Panc1 (cell line): ENCODE measurements around the gene LRSAM1. TPM values are rescaled to one million over a fixed set of nuclear protein-coding genes. Genes with fewer than 3 reads are reported as not detected.

ENCODE experiments used
- ATAC-seq: fragments of 200-7000 bp; cut with Tn5 transposase; 2 replicates; pipeline ENCODE4 v1.9.1; 2020; ENCODE audit warnings: mild to moderate bottlenecking, moderate library complexity
- BruUV-seq: library from RNA; stranded (reverse); fragments of 400-500 nt; replicated peaks from 2 replicates; lab custom pipeline; 2021; lab: Mats Ljungman, UMichigan
- CTCF ChIA-PET: fragments of 300-600 bp; sonication (Branson Sonifier 250); formaldehyde crosslinking; loops from one replicate; lab custom pipeline; 2022; ENCODE audit warnings: antibody characterized with exemption; lab: Charles Lee
- POLR2A ChIA-PET: fragments of 300-600 bp; sonication (Branson Sonifier 250); formaldehyde crosslinking; loops from one replicate; lab custom pipeline; 2022; ENCODE audit warnings: antibody characterized with exemption; lab: Charles Lee
- DNase-seq: peaks from one replicate; pipeline ENCODE4 v3.0.0-alpha.2; 2010; ENCODE audit warnings: low read depth, low spot score
- H3K27ac ChIP-seq: 2 replicates; pipeline ENCODE4 v1.5.1; 2011; ENCODE audit warnings: mild to moderate bottlenecking, low read length, inconsistent platforms
- H3K27me3 ChIP-seq: fragments of 200-500 bp; sonication (Bioruptor generic); 2 replicates; pipeline ENCODE4 v1.6.0; 2014; ENCODE audit warnings: low read length, inconsistent platforms; ENCODE audit not compliant: control insufficient read depth, insufficient read depth
- H3K36me3 ChIP-seq: fragments of 200-500 bp; sonication (Bioruptor generic); 2 replicates; pipeline ENCODE4 v1.5.1; 2014; ENCODE audit warnings: inconsistent platforms, mild to moderate bottlenecking, low read length, moderate library complexity; ENCODE audit not compliant: control insufficient read depth, insufficient read depth
- H3K4me1 ChIP-seq: 2 replicates; pipeline ENCODE4 v1.5.1; 2011; ENCODE audit warnings: inconsistent platforms, mild to moderate bottlenecking, low read length, moderate library complexity; ENCODE audit not compliant: control insufficient read depth, insufficient read depth
- H3K4me3 ChIP-seq, 2 experiments: 2 replicates each; pipeline ENCODE4 v1.5.1; 2011 to 2012; ENCODE audit warnings: low read depth in 2 of 2, low read length in 2 of 2, mild to moderate bottlenecking in 2 of 2, inconsistent platforms in 1 of 2, moderate library complexity in 1 of 2
- H3K9me3 ChIP-seq: fragments of 200-500 bp; sonication (Bioruptor generic); 2 replicates; pipeline ENCODE4 v1.5.1; 2014; ENCODE audit warnings: low read depth, mild to moderate bottlenecking, inconsistent platforms, low read length, moderate library complexity; ENCODE audit not compliant: control insufficient read depth, insufficient read depth
- CTCF ChIP-seq: fragments of 450-650 bp; IDR thresholded peaks from 2 replicates; pipeline ENCODE4 v1.5.1; 2017; ENCODE audit warnings: mild to moderate bottlenecking
- POLR2AphosphoS5 ChIP-seq: IDR thresholded peaks from 2 replicates; pipeline ENCODE4 v1.6.1; 2012; ENCODE audit warnings: mild to moderate bottlenecking, low read depth, low read length, moderate library complexity
- REST ChIP-seq, 2 experiments: IDR thresholded peaks; 2 replicates each; pipeline ENCODE4 v1.6.1; 2011 to 2012; ENCODE audit warnings: low read depth in 2 of 2, control low read depth in 1 of 2, low read length in 1 of 2, mild to moderate bottlenecking in 1 of 2, moderate library complexity in 1 of 2; ENCODE audit not compliant: insufficient read depth in 1 of 2
- SIN3A ChIP-seq: IDR thresholded peaks from 2 replicates; pipeline ENCODE4 v1.6.1; 2012; ENCODE audit warnings: low read depth, mild to moderate bottlenecking, low read length, moderate library complexity, borderline replicate concordance; ENCODE audit not compliant: insufficient read depth
- TCF7L2 ChIP-seq: IDR thresholded peaks from 2 replicates; pipeline ENCODE4 v1.6.1; 2011; ENCODE audit warnings: mild to moderate bottlenecking, low read depth, low read length, inconsistent platforms
- in situ Hi-C: cut with HindIII; loops from 2 replicates; pipeline ENCODE4 v1.10.0; 2016; ENCODE audit warnings: low sequenced_read_pairs, low pct_unique_long_range_greater_than_20kb
- intact Hi-C: fragments of 100-400 bp; cut with micrococcal nuclease; formaldehyde crosslinking; loops from one replicate; pipeline ENCODE4 v1.10.0; 2022; ENCODE audit not compliant: unreplicated experiment
- total RNA-seq: library from RNA; stranded (reverse); gene quantifications from one replicate; pipeline ENCODE4 v1.2.1, GENCODE V29; 2021; ENCODE audit not compliant: unreplicated experiment

LRSAM1 gene
- total RNA-seq, 1 experiment from 2014 or later = 15.4 TPM

- no peak for ATAC-seq
- no peak for TF ChIP-seq SIN3A
- no peak for TF ChIP-seq POLR2AphosphoS5
- no peak for TF ChIP-seq CTCF
- no peak for TF ChIP-seq REST (IDR thresholded peaks at IDR 0.05; ENCODE audit: insufficient read depth in 1 of 2, low read depth in 2 of 2, low read length in 1 of 2)
- TF ChIP-seq TCF7L2 = no peak
- ChIA-PET CTCF (no interaction called here), POLR2A (interaction anchor here (0.5 to 0.7 kb wide), 2 partner anchors 25 to 71 kb away, joined by 3 to 5 read pairs; no protein-coding TSS in a partner anchor)
- Histone ChIP-seq H3K27me3 (no peaks in the 10 kb centered on the region), H3K9me3 (no peaks in the 10 kb centered on the region), H3K4me1 (peaks cover 10% of the 10 kb centered on the region), H3K27ac (no peak overlapping the region), H3K36me3 (no peaks in the 10 kb centered on the region), H3K4me3 (no peak overlapping the region)
- intact Hi-C loops = no loop called here
- DNase-seq = no peak
- in situ Hi-C loops = no loop called here
- no TSS peak for BruUV-seq
These were observed 43.0 kb downstream of the LRSAM1 start for GRCh38 chr9:127494304-127494702.

GRCh38 chr9:127495884-127496555 lies 44.7 kb downstream of the LRSAM1 start:
- POLR2A ChIA-PET = no interaction called here

More at GRCh38 chr9:127495884-127496555, 44.7 kb downstream of the LRSAM1 start:
- CTCF ChIA-PET = no interaction called here
- no peaks in the 10 kb centered on the region for H3K9me3 ChIP-seq
- DNase-seq = no peak
- intact Hi-C loops = no loop called here
- no TSS peak for BruUV-seq
- no peaks in the 10 kb centered on the region for H3K36me3 ChIP-seq
- H3K4me1 ChIP-seq = peaks cover 10% of the 10 kb centered on the region
- peak overlapping the region; percentile 76; the same call in 1 of the 2 replicates for H3K27ac ChIP-seq
- in situ Hi-C loops = no loop called here
- no peak; the same call in 1 of the 2 replicates for ATAC-seq
- no peak overlapping the region for H3K4me3 ChIP-seq
- H3K27me3 ChIP-seq = no peaks in the 10 kb centered on the region
- TF ChIP-seq CTCF = no peak; the same call in 1 of the 2 replicates
- TF ChIP-seq POLR2AphosphoS5 = no peak
- no peak for TF ChIP-seq TCF7L2
- TF ChIP-seq REST (IDR thresholded peaks at IDR 0.05; ENCODE audit: insufficient read depth in 1 of 2, low read depth in 2 of 2, low read length in 1 of 2) = no peak
- TF ChIP-seq SIN3A = no peak
